Heart left ventricle (tissue), 16 donors: ENCODE data around the gene APIP. TPM values are rescaled to one million over a fixed set of nuclear protein-coding genes. Genes with fewer than 3 reads are reported as not detected.

Source experiments
- ATAC-seq, 4 donors: fragments of 200-7000 bp; cut with Tn5 transposase; one replicate each; pipeline ENCODE4 v1.9.1; 2020 to 2022; ENCODE audit warnings: moderate library complexity in 4 of 4, mild to moderate bottlenecking in 3 of 4, moderate number of reproducible peaks in 1 of 4
- DNase-seq, 5 donors: peaks; one replicate each; pipeline ENCODE4 v3.0.0-alpha.2; 2020
- H3K27ac ChIP-seq, 12 donors: fragments of 200-600 bp; sonication (generic) in 4 of 12; one replicate each; pipeline versions ENCODE4 v1.5.0 to v1.8.0; 2016 to 2022; ENCODE audit warnings: mild to moderate bottlenecking in 2 of 12
- H3K27me3 ChIP-seq, 9 donors: fragments of 200-600 bp; sonication (generic) in 2 of 9; one replicate each; pipeline versions ENCODE4 v1.5.1 to v1.8.0; 2016 to 2022; ENCODE audit warnings: mild to moderate bottlenecking in 3 of 9
- H3K36me3 ChIP-seq, 9 donors: fragments of 200-600 bp; sonication (generic) in 2 of 9; one replicate each; pipeline versions ENCODE4 v1.5.0 to v1.8.0; 2018 to 2022; ENCODE audit warnings: mild to moderate bottlenecking in 2 of 9
- H3K4me1 ChIP-seq, 12 donors: fragments of 200-600 bp; sonication (generic) in 4 of 12; one replicate each; pipeline versions ENCODE4 v1.5.0 to v1.8.0; 2016 to 2022; ENCODE audit warnings: mild to moderate bottlenecking in 3 of 12
- H3K4me3 ChIP-seq, 12 donors: fragments of 200-600 bp; sonication (generic) in 4 of 12; one replicate each; pipeline versions ENCODE4 v1.5.0 to v1.8.0; 2017 to 2022; ENCODE audit warnings: mild to moderate bottlenecking in 9 of 12, moderate library complexity in 4 of 12
- H3K9me3 ChIP-seq, 12 donors: fragments of 200-600 bp; sonication (generic) in 4 of 12; one replicate each; pipeline versions ENCODE4 v1.5.0 to v1.8.0; 2016 to 2022; ENCODE audit warnings: mild to moderate bottlenecking in 1 of 12
- CTCF ChIP-seq, 12 donors: fragments of 200-600 bp; sonication (generic) in 4 of 12; IDR thresholded peaks; one replicate each; pipeline versions ENCODE4 v1.5.0 to v1.8.0; 2018 to 2022; ENCODE audit warnings: antibody characterized with exemption in 12 of 12, mild to moderate bottlenecking in 5 of 12
- POLR2A ChIP-seq, 2 donors: fragments of 450-650 bp; IDR thresholded peaks; one replicate each; pipeline ENCODE4 v1.6.1; 2017; ENCODE audit warnings: antibody characterized with exemption in 2 of 2, mild to moderate bottlenecking in 2 of 2, moderate library complexity in 2 of 2
- intact Hi-C, 10 donors: fragments of 100-400 bp; cut with DNase I; formaldehyde crosslinking; loops; one replicate each; pipeline versions ENCODE4 v1.11.1 to v1.14.2; 2022
- microRNA-seq, 4 donors: library from miRNA; unstranded; fragments of <30 nt; microRNA quantifications; one replicate each; pipeline versions ENCODE4 to v1.2.0, GENCODE V29; 2017 to 2020
- polyA plus RNA-seq, 2 donors: library from polyadenylated mRNA; stranded (reverse); fragments of 200-250 nt; gene quantifications; one replicate each; pipeline ENCODE4 v1.2.3, GENCODE V29; 2013
- total RNA-seq, 9 donors: library from RNA; depleted of rRNA in 2 of 9; stranded (reverse); fragments of >200 nt in 2 of 9; fragmentation: NEBNext Ultra II Directional in 3 of 9; extraction: Animal tissue kit (Norgen Biotek cat#: 25700) in 3 of 9; gene quantifications; one replicate each; pipeline versions ENCODE4 v1.1.0 to v1.2.4, GENCODE V29; 2016 to 2023
- donor health status: ischemic (EF 13 %, LVEDD 7.1; RV severe dilation, severe dysfunction).
- donor health status: healthy with polysubstance abuse.
- donor health status: DM: no; HTN: yes; CAD: no.
- donor health status: DM: no; HTN: no; CAD: no.
- donor health status: ischemic (EF 25% LVEDD 6.9; RV normal size, moderate dysfunction).
- donor health status: ischemic (EF 25% LVEDD 5.7; RV mildly dilated, moderate dysfunction).
- donor health status: healthy.
- donor health status: DM: yes; HTN: yes; CAD: no.
- donor health status: ischemic (EF 35%, LVEDD 5.7; RV mildly dilated, moderate dysfunction).
- donor health status: nonischemic (EF 11% LVEDD 7.7; RV severe dilation, severe dysfunction).
- donor health status: DM: yes; HTN: yes; CAD: no.
- donor health status: PGD.
- donor health status: ischemic (EF 29% LVEDD 5.4; RV normal size, mild dysfunction).
- donor health status: nonischemic (EF 23%, LVEDD 6.1; RV moderate dilation, normal function).

Gene APIP
- total and polyA plus RNA-seq, 11 donors: 15.8 to 35.3 (median 25.7) TPM

GRCh38 chr11:34833602-34834001 is 82.6 kb downstream of the APIP start:
- Histone ChIP-seq H3K36me3 (no peaks in the 10 kb centered on the region), H3K4me1 (peaks cover 0 to 4% (median 0%) of the 10 kb centered on the region in 12 donors), H3K27ac (no peak overlapping the region), H3K4me3 (no peak overlapping the region), H3K9me3 (peaks cover 0 to 5% (median 0%) of the 10 kb centered on the region in 12 donors), H3K27me3 (peaks cover 0 to 4% (median 0%) of the 10 kb centered on the region in 9 donors)
- intact Hi-C loops: no loop called here
- no peak for ATAC-seq
- no peak for DNase-seq
- TF ChIP-seq CTCF (IDR thresholded peaks at IDR 0.05) (no peak), POLR2A (IDR thresholded peaks at IDR 0.05) (no peak)

Small RNA genes within 50 kb of the gene (microRNA-seq; reads per million reads assigned to microRNA genes)
- 6.0 to 22.9 (median 9.3) reads per million in 4 donors for gene MIR1343

Other genes with a start within 250 kb of the APIP start
- 100 to 1,000 TPM in 7 of 9 donors, 10 to 100 TPM in 2; 87.0 to 204 (median 138) TPM for gene PDHX, start 239 bp upstream of the APIP start, total RNA-seq
- gene PDHX, start 239 bp upstream of the APIP start, polyA plus RNA-seq: 10 to 100 TPM; 74.0 to 94.9 TPM
- 100 to 1,000 TPM in 2 of 9 donors, 10 to 100 TPM in 7; 15.1 to 210 (median 26.2) TPM for gene CD44, start 222.8 kb upstream of the APIP start, total RNA-seq
- gene CD44, start 222.8 kb upstream of the APIP start, polyA plus RNA-seq: 10 to 100 TPM in 1 of 2 donors, 1 to 10 TPM in 1; 3.9 to 37.4 TPM